Stromal cell of bone marrow (primary cell): ENCODE measurements around the gene TOMM20.
"Not testable (repeated sequence)": the region's sequence is repeated elsewhere in the genome, so short reads cannot be mapped to it uniquely, and the experiment has no call there.

Source experiments
- DNase-seq: peaks from one replicate; pipeline ENCODE4 v3.0.0-alpha.2; 2012; ENCODE audit warnings: low read depth

TOMM20 gene

DNA sequence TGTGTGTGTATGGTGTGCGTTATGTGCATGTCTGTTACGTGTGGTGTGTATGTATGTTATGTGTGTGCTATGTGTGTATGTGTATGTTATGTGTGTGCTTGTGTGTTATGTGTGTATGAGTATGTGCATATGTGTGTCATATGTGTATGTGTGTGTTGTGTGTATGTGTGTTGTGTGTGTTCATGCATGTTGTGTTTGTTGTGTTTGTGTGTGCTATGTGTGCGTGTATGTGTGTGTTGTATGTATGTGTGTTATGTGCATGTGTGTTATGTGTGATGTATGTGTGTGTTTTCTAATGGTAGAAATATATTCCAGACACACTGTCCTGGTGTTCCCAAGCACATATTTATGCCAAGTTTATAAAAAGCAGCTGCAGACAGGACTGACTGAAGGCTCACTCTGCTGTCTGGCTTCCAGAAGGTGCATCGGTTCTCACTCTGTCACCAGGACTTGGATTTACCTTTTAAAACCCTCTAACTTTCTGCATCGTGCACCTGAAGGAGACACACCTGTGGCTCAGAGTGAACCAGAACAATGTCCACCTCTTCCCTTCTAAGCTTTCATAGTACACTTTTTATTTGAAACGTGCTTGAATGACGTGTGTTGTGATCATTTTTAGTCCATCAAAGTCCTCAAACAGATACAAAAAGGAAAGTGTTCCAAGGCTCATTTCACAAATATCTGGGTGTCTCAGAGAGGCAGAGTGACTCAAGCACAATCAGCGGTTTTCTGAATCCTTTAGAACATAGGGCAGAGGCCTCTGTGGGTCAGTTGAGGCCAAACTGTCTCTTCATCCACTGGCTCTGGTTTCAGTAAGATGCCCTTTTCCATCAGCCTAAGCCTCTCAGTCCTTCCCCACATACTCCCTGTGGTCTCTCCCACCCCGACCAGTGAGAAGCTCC, 49.9 kb downstream of the TOMM20 start:
- DNase-seq, result peak; percentile 61

- DNase-seq, result no peak
These were observed 50.8 kb downstream of the TOMM20 start for GRCh38 chr1:235077571-235078479.

DNA sequence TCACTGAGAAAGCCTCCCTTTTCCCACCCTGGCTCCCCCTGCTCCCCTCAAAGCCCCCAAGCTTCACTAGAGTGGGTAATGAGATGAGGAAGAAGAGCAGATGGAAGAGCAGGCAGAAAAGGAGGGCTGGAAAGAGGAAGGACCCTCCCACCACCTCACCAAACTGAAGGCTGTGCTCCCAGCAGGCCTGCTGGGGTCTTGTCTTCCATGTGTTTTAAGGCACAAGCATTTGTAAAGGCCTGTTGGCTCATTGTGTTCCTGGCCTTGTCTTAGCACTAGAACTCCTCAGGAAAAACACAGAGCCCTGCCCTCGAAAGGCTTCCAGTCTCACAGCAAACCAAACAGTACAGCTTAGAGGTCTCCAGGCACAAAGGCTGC, 51.5 kb downstream of the TOMM20 start:
- DNase-seq, result no peak

DNA sequence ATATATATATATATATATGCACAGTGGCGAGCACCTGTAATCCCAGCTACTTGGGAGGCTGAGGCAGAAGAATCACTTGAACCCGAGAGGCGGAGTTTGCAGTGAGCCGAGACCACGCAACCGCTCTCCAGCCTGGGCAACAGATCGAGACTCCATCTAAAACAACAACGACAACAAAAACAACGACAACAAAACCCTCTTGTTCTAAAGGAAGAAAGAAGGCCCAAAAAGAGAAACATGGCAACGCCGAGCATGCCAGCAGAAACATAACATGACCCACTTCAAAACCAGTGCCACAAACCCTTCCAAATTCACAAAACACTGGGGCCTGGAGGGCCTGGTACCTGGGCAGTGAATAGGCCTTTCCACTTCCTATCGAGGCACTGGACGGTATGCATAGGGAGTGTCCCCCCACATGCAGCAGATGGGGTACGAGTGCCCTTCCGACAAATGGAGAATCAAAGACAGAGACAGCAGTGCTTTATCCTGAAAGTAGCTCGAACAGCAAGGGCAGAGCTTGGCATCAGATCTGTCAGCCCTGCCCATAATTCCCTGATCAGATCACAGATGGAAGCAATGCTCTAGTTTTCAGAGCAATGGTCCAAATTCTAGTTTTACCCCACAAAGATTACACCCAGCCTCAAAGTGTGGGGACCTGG, 52.0 kb downstream of the TOMM20 start:
- no peak for DNase-seq

DNA sequence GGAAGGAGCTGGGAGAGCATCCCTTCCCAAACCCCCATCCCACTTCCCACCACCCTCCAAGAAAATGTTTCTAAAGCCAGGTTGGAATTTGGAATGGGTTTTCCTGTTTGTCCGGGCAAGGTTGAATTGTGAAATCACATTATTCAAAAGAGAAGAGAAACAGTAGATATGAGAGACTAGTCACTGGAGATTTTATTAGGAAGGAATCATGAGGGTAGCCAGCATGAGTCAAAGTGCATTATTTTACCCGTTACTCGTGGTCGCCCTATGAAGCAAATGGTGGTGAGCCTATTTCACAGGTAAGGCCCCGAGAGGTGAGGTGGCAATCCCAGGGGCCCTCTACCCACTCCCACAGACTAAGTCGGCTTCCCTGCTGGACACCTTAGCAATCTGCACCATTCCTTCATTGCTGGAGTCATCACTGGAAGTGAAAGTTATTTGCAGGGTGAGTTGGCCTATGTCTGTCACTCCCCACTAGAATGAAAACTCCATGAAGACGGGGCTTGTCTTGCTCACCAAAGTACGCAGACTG, 52.8 kb downstream of the TOMM20 start:
- DNase-seq, result no peak

GRCh38 chr1:235075048-235075776, 53.4 kb downstream of the TOMM20 start:
- DNase-seq, result peak; percentile 96

GRCh38 chr1:235074523-235075047, 54.1 kb downstream of the TOMM20 start:
- no peak for DNase-seq

DNA sequence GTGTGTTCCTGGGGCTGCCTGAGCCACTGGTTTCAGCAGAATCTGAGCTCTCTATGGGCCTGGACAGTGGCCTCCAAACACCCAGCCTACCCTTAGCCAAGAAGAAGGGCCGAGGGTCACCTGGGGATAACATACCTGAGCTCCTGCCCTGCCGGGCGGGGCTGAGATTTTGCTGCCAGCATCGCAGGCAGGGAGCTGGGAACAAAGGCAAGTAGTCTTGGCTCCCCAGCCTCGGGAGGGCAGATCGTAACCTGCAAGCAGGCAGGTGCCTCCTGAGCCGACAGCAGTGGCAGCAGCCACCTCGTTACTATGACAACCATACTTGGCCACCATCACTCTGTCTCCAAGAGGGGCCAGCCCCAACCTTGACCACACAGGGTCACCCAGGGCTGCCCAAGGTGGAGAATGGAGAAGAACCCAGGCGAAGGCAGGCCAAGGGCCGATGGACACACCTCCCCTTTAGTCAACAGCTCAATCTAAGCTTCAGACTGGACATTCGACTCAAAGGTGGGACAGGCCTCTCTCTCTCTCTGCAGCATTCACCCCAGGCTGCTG, 54.6 kb downstream of the TOMM20 start:
- DNase-seq, result no peak

DNA sequence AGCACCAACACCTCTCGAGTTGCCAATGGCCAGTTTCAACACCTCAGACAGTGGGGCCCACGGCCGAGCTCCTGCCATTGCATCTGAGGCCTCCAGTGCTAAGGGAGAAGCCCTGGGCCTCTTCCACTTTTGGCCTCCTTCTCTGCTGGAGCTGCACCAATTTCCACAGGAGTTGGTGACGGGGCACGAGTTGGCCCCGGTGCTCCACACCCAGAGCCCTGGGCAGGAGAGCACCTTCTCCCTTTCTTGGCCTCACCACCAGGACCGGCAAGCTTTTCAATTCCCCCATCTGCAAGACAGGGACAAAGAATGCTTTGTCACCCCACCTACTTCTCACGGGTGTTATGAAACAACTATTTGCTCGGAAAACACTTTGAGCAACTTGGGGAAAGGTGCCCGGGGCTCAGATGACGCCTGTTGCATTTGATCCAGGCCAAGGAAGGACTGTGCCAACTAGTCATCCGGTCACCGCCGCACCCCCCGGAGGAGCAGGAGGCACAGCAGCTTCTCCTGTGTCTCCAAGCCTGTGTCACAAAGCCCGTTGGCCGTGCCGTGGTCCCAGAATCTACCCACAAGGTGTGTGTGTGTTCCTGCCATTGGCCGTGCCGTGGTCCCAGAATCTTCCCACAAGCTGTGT, 55.2 kb downstream of the TOMM20 start:
- DNase-seq, result no peak

GRCh38 chr1:235072577-235072976, 56.1 kb downstream of the TOMM20 start:
- DNase-seq, result not testable (repeated sequence)

DNA sequence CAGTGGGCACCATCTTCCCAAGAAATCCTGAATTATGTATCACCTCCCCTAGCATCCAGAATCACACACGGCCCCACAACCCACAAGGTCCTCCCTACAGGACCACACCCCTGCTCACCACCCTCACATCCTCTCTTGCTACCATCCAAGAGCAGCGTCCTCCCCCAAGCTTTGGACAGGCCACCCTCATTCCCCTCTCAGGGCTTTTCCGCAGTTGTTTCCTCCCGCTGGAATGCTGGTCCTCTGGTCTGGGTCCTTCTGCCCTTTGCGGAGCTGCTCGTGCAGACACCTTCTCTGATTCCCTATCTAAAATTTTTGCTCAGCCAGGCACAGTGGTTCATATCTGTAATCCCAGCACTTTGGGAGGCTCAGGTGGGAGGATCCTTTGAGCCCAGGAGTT, 56.5 kb downstream of the TOMM20 start:
- DNase-seq, result no peak

GRCh38 chr1:235070819-235071218, 57.8 kb downstream of the TOMM20 start:
- no peak for DNase-seq

- DNase-seq, result peak; percentile 79
These were observed 58.8 kb downstream of the TOMM20 start for GRCh38 chr1:235069577-235070563.

DNA sequence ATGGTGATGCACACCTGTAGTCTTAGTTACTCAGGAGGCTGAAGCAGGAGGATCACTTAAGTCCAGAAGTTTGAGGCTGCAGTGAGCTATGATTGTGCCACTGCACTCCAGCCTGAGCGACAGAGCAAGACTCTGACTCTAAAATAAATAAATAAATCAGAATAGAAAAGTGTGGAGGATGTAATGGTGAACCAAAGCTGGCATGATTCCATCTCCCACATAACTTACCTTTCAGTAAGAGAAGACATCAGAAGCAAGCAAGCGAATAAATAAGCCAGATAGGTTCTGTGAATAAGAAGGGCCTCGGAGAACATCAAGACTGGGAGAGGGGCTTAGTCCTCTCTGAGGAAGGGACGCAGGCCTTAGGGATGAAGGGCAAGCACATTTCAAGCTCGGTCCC, 59.5 kb downstream of the TOMM20 start:
- no peak for DNase-seq

- DNase-seq, result no peak
These were observed 60.2 kb downstream of the TOMM20 start for GRCh38 chr1:235068158-235069121.

DNA sequence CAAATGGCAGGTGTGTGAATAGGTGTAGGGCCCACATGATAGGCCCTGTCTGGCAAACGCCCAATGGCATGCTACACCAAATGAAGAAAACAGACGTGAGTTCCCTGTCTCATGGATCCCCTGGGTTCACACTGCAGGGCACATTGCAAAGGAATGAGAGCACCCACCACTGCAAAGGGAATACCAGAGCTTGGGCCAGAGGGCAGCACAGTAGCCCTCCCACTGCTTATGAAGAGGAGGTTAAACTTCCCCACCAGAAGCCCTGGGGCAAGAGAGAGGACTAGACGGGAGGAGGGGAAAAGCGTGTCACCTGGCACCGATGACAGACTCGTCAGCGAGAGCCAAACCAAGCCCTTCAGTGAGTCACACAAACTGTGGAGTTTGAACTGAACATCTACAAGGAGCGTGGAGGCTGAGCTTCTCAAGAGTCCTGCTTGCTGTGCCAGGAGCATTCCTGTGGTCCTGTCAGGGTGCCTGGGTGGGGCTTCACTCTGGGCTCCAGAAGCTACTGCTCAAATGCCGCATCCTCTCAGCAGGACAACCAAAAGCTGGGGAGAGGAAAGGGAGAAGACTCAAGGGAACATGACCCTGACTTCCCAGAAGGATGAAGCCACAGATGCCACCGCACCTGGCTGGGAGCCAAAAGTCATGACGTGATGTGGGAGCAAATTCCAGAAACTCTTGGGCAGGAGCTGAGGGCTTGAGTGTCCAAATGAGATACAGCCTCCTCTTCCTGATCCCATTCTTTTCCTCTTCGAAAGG, 61.1 kb downstream of the TOMM20 start:
- DNase-seq, result peak; percentile 99
